Ovary (tissue), 3 donors: ENCODE results near the gene KRT3.

Experiments used
- CTCF ChIP-seq, 3 donors: fragments of 450-650 bp in 2 of 3; fragments of 200-600 bp in 1 of 3; IDR thresholded peaks; one replicate each; pipeline versions ENCODE4 v1.5.1 to v1.8.0; 2016 to 2022; ENCODE audit warnings: antibody characterized with exemption in 3 of 3, mild to moderate bottlenecking in 1 of 3
- EP300 ChIP-seq: sonication (generic); formaldehyde crosslinking; IDR thresholded peaks from one replicate; pipeline ENCODE4 v1.6.1; 2017; ENCODE audit warnings: antibody characterized with exemption
- donor health status: DM: no; HTN: no; CAD: no.

GRCh38 chr12:52766351-52767019, 29.4 kb downstream of the KRT3 start:
- TF ChIP-seq CTCF (IDR thresholded peaks at IDR 0.05) (no peak), EP300 (no peak)
